GM21619 (cell line): ENCODE data around the gene CERK.

Source experiments
- ATAC-seq: cut with Tn5 transposase; IDR thresholded peaks from one replicate; pipeline ENCODE4 v1.9.1; 2021; ENCODE audit not compliant: unreplicated experiment

The CERK gene

DNA sequence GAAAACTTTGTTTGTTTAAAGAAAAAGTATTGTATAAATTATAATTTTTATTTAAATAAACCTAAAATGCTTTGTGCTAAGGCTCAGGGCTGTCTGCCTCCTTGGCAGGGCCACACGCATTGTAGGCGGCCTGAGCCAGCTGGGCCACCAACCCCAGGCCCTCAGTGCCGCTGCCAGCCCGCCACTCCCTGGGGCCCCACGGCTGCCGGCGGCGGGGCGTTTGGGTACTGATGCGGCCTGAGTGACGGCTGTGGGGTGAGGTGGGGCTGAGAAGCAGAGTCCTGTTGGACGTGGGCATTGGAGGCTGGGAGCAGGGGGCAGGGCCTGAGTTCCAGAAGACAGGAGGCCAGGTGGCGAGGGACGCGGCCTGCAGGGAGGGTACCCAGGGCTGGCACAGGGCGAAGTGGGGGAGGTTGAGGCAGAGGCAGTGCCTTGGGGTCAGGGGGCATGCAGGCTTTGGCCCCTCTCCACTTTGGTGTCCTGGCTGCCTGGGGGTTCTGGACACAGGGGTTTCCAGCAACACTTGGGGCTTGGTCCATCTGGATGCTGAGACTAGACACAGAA is 58.3 kb downstream of the CERK start:
- no peak for ATAC-seq

DNA sequence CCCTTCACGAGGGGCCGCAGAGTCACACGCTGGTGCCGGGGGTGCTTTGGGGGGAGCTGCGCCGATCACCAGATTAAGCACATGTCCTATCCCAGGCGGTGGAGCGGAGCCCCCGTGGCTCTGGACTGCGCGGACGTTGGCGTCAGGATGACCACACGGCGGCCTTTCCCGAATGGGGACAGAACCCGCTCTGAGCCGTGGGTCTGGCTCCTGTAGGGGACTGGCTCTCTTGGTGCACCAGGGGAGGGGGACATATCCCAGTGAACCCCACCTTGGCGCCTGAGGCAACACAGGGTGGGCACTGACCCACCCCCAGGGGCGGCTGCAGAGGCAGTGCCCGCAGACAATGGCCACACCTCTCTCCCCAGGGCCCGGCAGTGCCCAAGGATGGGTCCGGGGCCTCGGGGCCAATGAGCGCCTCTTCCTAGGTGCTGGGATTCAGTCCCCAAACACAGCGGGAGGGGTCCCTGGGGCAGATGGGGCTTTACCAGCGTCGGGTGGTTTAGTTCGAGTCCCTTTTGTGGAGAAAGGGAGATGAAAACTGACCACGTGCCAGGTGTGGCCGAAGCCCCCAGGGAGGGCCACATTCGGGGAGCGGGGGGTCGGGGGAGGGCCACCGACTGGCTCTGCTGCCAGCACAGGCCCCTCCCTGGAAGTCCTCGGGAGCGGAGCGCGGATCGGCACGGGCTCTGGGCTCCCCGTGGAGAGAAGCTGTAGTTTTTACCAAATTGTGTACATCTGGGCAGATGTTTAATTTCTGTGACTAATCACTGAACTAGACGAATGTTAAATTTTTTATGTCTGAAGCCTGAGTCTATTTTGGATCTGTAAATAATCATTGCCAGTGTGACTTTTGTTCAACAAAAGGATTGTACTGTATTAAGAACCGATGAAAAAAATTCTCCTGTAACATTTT is 59.0 kb downstream of the CERK start:
- no peak for ATAC-seq

DNA sequence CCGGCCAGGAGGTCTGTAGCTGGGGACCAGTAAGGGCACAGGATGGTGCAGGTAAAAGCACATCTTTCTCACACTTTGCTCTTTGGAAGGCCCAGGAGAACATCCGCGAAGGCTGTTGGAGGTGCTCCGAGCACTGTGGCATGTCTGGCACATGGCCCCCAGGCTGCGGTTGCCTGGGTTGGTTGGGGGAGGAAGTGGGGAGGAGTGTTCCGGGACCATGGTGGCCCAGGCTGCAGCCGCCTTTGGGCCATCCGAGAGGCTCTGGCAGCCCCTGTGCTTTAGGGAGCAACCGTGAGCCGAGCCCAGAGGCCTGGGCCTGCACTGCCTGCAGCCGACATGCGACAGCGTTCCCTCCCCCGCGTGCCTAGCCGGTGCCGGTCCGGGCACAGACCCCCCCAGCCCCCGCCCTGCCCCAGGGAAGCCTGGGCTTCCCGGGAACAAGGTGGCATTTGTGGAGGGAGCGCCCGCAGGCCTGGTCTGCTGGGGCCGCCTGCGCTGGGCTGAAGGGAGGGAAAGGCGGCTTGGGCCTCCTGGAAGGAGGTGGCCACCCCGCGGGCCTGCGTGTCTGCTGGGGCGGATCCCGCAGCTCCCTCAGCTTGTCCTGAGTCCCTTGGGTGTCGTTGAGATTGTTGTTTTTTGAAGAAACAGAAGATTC is 59.9 kb downstream of the CERK start:
- ATAC-seq, result no peak

DNA sequence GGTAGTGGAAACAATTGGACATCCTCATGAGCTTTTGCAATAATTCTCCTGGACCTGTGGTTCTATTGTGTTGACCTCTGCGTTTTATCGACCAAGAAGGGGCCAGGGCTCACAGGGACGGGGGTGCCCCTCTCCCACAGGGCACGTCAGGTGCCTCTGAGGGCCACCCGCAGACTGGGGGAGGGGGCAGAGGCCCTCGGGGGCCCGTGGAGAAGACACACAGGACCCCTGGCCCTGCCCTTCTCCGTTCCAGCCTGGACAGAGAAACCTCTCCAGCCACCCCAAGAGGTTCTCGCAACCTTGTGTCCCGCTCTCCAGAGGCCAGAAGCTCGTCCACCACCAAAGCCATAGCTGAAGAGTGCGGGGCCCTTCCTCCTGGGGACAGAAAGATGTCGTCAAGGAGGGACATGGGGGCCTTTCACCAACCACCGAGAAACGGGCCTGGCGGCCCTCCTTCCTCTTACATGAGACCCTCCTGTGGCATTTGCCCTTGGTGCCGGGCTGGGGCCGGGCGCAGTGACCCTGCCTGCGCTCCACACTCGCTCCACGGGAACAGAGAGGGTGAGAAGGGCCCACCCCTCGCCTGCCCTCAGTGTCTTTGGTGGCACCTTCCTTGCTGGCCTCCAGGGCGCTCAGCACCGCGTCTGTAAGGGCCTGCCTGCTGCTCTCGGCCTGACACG is 60.6 kb downstream of the CERK start:
- ATAC-seq, result no peak

DNA sequence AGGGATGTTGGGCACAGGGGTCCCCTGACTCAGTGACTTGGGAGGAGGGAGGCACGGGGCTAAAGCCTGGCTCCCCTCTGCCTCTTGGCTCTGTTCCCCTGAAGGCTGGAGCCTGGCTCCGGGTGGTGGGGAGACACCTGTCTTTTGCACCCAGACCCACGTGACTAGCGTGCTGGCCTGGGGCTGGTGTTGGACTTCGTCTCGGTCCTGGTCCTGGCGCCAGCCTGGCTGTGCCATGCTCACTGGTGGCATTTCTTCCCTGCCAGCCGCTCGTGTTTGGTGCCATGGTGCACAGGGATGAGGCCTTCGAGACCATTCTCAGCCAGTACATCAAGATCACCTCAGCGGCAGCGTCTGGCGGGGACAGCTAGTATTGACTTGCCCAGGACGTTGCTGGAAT is 61.2 kb downstream of the CERK start:
- ATAC-seq, result no peak

DNA sequence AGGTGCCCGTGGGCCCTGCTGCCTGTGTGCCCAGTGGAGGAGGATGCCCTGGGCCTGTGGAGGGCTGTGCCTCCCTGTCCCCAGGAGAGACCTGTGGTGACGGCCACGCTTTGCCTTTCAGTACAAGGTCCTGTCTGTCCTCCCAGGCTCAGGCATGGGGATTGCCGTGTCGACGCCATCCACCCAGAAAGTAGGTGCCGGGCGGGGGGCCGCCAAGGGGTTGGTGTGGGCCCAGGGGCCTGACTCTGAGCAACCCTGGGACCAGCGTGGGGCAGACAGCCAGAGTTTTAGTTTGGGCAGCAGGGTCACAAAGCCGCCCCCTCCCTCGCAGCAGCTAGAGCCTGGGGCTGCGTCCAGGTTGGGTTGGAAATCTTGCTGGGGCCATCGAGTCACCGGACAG is 61.6 kb downstream of the CERK start:
- no peak for ATAC-seq

DNA sequence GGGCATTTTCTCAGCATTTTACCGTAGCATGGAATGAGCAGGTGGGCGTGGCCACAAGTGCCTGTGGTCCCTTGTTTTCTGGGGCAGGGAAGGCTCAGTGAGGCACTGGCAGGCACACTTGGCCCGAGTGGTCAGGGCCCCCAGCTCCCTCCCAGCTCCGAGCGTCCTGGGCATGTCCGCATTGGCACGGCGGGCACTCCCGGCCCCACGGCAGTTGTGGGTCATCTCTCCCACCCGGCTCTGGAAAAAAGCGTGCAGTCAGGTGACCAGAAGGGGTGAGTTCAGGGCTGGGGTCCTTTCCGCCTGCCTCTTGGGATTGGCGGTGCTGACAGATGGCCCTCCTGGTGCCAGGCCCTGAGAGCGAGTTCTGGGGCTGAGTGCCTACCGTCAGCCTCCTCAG is 62.1 kb downstream of the CERK start:
- ATAC-seq, result no peak

DNA sequence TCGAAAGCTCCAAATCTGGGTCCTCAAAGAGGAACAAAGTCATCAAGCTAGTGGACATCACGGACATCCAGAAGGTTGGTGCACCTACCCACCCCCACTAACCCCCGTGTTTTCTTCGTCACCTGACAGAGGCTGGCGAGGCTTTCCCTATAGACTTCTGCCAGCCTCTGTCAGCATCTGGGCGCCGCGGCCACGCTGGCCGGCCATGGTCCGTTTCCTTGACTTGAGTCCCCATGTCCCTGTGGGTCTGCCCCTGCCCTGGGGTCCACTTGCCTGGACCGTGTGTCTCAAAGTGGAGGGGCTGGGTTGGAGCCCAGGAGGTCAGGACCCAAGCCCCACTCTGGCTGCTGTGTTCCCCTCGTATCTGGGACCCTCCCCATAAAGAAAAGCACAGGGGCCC is 62.6 kb downstream of the CERK start:
- no peak for ATAC-seq

DNA sequence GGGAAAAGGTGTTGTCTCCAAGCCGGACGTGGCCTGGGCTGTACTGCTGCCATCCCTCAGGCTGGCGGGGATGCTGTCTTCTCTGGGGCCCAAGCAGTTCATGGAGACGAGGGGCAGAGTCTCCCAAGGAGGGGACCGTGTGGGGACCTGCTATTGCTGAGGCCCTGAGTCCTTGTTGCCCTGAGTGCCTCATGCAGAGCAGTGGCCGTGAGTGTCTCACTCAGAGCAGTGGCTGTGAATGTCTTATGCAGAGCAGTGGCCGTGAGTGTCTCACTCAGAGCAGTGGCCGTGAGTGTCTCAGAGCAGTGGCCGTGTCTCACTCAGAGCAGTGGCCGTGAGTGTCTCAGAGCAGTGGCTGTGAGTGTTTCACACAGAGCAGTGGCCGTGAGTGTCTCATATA is 63.1 kb downstream of the CERK start:
- no peak for ATAC-seq

DNA sequence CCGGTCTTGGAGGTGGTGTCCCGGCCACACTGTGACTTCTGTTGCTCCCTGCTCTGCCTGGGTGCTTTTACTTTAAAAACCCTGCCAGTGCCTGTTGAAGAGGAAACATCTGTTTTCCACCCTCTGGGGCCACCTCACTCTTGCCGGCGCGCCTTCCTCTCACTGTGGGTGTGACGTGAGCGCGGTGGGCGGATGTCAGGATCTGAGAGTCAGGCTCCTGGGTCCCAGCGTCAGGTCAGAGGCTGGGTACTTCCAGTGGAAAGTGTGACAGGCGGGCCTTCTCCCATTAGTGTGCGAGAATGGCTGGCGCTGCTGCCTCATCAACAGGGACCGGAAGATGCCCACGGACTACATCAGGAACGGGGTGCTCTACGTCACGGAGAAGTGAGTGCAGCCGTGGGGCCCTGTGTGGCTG is 63.7 kb downstream of the CERK start:
- ATAC-seq, result no peak

DNA sequence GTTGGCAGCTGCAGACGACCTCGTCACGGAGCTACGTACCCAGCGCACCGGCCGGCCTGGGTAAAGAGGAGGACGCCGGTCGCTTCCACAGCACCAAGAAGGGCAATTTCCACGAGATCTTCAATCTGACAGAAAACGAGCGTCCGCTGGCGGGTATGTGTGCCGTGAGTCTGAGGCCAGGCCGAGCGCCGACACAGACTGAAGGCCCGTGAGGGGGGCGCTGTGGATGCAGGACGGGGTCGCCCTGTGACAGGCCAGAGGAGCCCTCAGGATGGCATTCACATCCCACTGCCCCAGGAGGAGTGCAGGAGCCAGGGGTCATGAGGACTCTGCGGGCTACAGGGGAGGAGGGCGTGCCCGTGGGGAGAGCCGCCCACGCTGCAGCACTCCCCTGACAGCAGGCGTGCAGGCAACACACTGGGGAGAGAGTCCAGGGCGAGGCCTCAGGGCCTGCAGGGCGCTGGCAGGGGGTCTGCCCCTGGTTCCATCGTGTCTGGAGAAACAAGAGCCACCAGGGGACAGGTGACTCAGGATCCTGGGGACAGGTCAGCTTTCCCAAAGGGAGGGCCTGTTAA is 64.3 kb downstream of the CERK start:
- no peak for ATAC-seq

DNA sequence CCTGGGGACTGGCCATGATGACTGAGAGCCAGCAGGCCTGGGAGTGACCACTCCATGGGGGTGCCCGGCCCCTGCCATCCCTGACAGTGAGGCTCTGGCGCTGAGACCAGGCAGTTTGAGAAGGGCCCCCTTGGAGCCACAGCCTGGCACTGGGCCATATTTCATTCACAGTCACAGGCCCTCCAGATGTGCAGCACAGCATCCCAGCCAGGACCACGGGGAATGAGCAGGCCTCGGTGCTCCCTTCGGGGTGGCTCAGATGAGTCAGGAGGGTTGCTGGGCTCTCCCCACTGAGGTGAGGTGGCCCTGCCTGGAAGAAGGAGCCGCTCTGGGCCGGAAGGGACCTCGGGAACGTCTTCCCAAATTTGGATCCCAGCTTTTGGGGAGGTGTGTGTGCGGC is 64.8 kb downstream of the CERK start:
- no peak for ATAC-seq

DNA sequence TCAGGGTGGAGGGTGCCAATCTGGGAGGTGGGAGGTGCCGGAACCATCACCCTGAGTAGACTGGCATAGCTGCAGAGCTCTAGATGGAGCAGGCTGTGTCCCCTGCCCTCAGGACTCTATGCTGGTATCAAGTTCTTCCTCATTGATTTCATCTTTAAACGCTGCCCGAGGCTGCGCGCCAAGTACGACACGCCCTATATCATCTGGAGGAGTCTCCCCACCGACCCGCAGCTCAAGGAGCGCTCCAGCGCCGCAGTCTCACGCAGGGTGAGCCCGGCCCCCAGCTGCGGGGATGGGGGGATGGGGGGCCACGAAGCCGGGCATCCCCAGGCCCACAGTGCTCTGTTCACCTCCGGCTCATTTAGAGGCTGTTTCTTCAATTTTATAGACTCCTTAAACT is 65.3 kb downstream of the CERK start:
- no peak for ATAC-seq

DNA sequence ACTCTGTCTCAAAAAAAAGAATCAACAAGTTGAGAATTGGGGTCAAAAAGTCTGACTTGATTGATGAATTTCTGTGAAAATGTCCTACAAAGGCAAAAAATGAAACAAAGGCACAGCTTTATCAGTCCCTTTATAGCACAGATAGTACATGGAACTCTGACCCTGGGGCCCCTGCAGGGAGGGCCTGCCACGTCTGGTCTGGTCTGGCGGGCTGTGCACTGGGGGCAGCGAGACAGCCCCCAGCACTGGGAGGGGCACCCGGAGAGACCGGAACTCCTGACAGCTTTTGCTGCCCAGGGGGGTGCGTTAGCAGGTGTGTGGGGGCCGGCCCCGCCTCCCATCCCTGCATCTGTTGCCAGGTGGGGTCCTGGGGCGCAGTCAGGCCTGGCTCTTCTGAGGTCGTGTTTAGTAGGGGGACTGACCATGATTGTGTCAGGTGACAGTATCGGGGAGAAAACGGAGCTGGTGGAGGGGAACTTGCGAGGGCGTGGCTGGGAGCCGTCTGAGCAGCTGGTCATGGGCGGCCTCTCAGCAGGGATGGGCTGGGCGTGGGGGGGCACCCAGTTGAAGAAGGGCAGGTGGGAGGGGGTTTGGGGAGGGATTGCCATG is 66.1 kb downstream of the CERK start:
- ATAC-seq, result no peak

DNA sequence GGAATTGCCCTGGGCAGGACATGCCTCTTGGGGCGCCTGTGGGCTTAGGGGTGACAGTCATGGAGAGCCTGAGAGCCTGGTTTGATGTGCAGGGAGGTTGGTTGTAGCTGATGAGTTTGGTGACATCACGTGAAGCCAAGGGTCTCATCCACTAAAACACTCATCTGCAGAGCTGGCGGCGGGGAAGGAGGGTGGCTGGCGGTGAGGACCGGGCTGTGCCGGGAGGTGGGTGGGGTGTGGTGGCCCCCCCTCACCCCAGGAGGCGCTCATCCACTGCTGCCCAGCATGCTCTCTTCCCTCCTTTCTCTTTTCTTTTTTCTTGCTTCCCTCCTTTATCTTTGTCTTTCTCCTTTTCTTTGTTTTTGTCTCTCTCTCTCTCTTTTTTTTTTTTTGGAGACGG is 68.9 kb downstream of the CERK start:
- no peak for ATAC-seq

DNA sequence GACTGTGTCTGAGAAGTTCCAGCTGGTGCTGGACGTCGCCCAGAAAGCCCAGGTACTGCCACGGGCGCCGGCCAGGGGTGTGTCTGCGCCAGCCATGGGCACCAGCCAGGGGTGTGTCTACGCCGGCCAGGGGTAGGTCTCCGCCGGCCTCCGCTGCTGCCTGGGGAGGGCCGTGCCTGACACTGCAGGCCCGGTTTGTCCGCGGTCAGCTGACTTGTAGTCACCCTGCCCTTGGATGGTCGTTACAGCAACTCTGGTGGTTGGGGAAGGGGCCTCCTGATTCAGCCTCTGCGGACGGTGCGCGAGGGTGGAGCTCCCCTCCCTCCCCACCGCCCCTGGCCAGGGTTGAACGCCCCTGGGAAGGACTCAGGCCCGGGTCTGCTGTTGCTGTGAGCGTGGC is 69.9 kb downstream of the CERK start:
- ATAC-seq, result no peak

DNA sequence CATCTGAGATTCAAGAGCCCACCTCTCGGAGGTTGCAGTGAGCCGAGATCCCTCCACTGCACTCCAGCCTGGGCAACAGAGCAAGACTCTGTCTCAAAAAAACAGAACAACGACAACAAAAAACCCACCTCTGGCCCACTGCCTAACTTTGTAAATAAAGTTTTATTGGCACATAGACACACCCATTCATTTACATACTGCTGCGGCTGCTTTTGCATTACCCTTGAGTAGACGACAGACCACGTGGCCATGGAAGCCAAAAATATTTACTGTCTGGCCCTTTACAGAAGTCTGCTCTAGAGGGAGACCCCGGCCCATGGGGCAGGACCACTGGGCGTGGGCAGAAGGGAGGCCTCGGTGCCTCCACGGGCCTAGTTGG is 70.8 kb downstream of the CERK start:
- no peak for ATAC-seq

DNA sequence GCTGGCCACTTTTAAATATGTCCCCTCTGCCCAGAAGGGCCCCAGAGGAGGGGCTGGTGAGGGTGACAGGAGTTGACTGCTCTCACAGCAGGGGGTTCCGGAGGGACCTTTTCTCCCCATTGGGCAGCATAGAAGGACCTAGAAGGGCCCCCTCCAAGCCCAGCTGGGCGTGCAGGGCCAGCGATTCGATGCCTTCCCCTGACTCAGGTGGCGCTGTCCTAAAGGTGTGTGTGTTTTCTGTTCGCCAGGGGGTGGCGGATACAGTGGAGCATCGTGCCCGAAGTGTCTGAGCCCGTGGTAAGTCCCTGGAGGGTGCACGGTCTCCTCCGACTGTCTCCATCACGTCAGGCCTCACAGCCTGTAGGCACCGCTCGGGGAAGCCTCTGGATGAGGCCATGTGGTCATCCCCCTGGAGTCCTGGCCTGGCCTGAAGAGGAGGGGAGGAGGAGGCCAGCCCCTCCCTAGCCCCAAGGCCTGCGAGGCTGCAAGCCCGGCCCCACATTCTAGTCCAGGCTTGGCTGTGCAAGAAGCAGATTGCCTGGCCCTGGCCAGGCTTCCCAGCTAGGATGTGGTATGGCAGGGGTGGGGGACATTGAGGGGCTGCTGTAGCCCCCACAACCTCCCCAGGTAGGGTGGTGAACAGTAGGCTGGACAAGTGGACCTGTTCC is 71.3 kb downstream of the CERK start:
- ATAC-seq, result no peak

DNA sequence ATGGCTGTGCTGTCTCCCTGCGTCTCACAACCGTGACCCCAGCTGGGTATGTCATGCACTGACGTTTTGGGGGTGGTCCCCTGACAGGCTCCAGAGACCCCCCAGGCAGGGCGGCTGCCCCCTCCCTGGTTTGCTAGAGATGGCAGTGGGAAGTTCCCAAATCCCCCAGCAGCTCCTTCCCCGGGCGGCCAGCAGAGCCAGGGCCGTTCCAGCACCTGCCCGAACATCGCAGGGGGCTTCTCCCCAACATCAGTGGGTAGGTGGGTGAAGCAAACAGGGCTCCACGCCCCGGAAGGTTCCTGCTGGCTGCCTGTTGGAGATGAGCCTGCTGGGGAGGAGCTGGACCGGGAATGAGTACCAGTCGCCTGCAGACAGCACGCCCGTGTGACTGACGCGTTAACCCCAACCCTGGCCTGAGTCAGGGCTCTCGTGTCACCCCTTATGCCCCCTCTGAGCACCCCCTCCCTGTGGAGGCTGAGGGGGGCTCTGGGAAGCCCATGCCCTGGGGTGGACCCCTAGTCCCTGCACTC is 72.2 kb downstream of the CERK start:
- ATAC-seq, result no peak

DNA sequence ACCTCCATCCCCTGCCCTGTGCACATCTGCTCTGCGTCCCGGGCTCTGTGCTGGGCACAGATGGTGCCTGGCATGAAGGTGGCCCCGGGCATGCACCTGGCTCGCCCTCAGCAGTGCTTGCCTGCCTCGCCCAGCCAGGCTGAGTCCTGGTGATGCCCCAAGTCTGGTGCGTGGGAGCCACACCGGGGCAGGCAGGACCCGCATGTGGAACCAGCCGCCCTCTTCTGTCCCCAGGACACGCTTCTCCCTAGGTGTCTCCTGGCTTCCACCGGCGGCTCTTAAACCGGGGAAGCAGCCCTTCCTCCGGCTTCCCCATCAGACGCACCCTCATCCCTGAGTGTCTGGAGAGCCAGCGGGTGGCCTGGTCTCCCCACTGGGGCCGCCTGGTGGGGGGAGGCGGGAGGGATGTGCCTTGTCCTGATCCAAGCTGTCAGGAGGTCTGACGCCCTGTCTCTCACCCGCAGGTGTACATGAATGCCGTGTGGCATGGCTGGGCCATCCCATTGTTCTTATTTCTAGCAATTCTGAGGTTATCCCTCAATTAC is 72.8 kb downstream of the CERK start:
- no peak for ATAC-seq
